SH-SY5Y (cell line): ENCODE measurements around the gene CEMIP2.

ENCODE experiments used
- GATA2 ChIP-seq: IDR thresholded peaks from 2 replicates; pipeline ENCODE4 v1.6.1; 2011; ENCODE audit warnings: mild to moderate bottlenecking, low read depth, low read length
- GATA3 ChIP-seq: IDR thresholded peaks from 2 replicates; pipeline ENCODE4 v1.6.1; 2011; ENCODE audit warnings: low read depth, mild to moderate bottlenecking, low read length, moderate library complexity

DNA sequence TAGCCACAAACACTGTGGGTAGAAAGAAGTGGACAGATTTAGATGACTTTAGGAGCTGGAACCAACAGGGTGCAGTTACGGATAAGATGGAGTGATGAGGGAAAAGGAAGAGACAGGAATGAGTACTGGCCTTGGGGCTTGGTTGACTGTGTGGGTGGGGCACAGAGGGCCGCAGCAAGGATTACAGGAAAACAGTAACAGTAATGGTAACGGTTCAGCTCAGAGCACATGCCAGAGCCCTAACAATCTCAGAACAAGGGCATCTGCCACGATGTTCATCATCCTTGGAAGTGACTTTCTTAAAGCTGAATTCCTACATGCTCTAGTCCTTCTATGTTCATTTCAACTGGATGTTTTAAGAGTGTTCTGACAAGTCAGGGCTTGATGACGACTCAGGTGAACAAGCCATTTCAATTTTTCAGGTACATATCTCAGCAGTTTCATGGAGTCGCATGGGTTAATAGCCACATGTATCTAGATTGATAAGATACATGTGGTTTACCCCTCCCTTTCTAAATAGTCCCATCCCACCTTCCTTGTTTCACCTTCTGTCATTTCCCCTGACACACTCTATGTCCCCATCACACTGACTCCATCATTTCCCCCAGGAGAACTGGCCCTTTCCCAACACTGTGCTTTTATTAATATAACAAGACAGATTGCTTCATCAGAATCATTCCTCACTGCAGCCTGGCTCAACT lies 65.0 kb downstream of the CEMIP2 start:
- TF ChIP-seq GATA2, result no peak
- no peak for TF ChIP-seq GATA3
